Measurements from ENCODE around the gene ENGASE.

- TF ChIP-seq CTCF (conservative IDR thresholded peaks at IDR 0.05 in 1 of 2, IDR thresholded peaks at IDR 0.05 in 1 of 2; ENCODE audit: low read depth in 1 of 2, low read length in 2 of 2): no peak
- no peak for TF ChIP-seq EZH2 (IDR thresholded peaks at IDR 0.05; ENCODE audit: low read length, missing control alignments)
Observed at GRCh38 chr17:79073016-79073705, 1.5 kb upstream of the ENGASE start.
